DMS153 treated with DMSO at 0.1 percent for 48 hours (cell line): ENCODE results near the gene YJEFN3.

ENCODE experiments used
- DNase-seq: peaks from one replicate; lab custom pipeline; 2025; ENCODE audit not compliant: unreplicated experiment; lab: John Stamatoyannopoulos, UW

The YJEFN3 gene

DNA sequence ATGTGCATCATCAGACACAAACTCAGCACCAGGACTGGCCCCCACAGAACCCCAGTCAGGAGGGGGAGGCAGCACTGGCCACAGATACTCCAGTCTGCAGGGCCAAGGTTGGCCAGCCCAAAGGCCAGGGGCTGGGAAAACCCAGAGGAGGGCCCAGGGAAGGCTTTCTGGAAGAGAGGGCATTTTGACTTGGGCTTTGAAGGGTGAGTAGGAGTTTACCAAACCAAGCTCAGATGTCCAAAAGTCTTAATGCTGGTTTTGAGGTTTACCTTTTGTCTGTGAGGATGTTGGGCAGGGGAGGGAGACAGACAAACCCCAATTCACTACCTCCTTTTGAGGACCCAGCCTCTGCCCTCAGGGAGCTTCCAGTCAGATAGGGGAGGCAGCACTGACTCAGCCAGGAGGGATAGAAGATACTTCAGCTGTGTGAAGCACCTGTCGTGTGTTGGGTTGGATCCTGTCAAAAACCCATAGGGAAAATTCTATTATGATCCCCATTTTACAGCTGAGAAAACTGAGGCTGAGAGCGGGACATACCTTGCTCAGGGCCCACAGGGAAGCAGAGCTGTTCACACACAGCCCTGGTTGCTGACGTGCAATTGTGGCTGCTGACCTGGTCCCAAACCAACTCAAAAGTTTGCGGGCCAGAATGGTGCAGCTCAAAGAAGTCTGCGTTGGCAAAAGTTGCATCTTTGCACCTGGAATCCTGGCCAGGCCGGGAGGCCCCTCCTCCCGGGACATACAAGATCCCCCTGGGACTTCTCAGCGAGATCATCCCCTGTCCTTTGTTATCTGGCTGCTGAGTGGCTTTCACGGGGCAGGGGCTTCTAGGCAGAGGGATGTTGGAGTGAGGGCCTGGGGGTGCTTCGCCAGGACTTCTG is 22.5 kb downstream of the YJEFN3 start:
- no peak for DNase-seq

- DNase-seq, result no peak
These were observed 23.1 kb downstream of the YJEFN3 start for GRCh38 chr19:19551853-19552192.

GRCh38 chr19:19552798-19553197 is 24.1 kb downstream of the YJEFN3 start:
- DNase-seq, result no peak

- DNase-seq, result no peak
These were observed 25.0 kb downstream of the YJEFN3 start for GRCh38 chr19:19553670-19554069.

GRCh38 chr19:19554074-19555023 is 25.6 kb downstream of the YJEFN3 start:
- DNase-seq, result no peak

DNA sequence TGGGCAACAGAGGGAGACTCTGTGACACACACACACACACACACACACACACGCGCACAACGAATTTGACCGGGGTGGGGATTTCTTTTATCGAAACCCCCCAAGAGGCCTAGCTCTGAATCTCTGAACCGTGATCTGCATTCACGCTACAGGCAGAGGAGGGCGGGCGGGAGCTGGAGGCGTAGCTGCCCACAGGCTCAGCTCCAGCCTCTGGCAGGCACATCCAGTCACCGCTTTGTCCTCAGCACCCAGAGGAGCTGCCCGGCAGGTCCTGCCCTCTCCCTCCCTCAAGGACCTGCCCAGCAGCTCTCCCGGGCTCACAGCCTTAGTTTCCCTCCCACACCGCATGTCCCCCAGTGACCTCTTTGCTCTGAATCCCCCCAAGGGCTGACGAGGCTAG is 29.3 kb downstream of the YJEFN3 start:
- no peak for DNase-seq

GRCh38 chr19:19558636-19559035 is 29.9 kb downstream of the YJEFN3 start:
- DNase-seq, result no peak

DNA sequence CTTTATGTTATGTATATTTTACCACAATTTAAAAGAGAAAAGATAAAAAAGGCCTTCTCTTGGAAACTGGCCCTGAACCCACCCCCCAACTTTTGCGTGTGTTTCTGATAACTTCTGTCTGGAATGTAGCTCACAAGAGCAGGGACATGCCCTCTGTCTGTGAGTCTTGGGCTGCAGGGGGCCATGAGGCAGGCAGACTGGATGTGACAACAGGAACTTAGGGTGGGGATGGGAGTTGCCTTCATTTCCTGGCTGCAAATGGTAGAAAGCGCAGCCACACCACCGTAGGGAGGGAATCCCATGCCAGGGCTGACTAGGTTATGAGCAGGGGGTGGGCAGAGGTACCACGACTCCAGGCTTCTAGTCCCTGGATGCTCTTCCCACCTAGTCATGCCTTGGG is 31.2 kb downstream of the YJEFN3 start:
- DNase-seq, result no peak

- no peak for DNase-seq
These were observed 33.4 kb downstream of the YJEFN3 start for GRCh38 chr19:19561946-19562664.

- no peak for DNase-seq
These were observed 34.1 kb downstream of the YJEFN3 start for GRCh38 chr19:19562665-19563347.

DNA sequence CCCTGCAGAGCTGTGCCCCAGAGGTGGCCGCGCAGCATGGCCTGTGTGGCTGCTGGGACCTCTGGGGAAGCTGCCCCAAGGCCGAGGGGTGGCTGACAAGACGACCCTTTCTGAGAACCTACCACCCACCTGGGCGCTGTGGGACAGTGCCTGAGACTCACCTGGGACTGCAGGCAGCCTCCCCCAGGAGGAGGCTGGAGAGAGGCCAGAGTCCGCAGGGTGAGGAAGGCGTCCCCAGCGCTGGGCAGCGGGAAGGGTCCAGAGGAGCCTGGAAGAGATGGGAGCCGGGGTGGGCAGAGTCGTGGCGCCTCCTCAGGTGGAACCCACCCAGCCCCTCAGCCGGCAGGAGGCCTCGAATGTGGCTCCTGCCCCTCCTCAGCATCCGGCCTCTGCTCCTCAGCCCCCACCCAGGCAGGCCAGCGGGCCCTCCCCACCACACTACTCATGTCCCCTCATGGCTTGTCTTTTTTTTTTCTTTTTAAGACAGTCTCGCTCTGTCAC is 34.7 kb downstream of the YJEFN3 start:
- no peak for DNase-seq

DNA sequence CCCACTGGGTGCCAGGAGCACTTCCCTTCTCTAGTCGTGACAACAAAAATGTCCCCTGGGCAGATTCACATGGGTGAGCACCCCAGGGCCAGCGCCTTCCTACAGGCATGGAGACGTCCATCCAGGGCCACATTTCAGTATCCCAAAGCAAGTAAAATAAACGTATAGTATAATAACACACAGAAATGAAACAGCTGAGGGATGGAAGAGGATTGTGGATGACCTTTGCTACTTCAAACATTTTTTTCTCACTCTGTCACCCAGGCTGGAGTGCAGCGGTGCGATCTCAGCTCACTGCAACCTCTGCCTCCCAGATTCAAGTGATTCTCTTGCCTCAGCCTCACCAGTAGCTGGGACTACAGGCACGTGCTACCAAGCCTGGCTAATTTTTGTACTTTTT is 37.6 kb downstream of the YJEFN3 start:
- DNase-seq, result no peak

DNA sequence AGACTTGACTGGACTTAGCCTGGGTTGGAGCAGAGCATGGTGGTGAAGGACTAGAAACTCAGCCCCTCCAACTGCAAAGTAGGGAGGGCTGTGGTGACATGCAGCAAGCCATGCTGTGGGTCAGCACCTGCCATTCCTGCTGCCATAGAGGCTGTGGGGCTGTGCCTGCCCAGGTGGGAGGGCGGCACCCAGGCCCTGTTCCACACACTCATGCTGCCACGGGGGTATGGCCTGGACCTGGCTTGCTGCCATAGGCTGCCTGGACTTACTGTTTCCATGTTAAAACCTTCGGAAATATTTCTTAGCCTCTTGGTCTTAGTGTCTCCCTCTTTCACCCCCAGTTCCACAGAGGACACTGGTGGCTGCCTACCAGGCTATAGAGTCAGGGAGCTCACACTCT is 38.7 kb downstream of the YJEFN3 start:
- DNase-seq, result no peak

DNA sequence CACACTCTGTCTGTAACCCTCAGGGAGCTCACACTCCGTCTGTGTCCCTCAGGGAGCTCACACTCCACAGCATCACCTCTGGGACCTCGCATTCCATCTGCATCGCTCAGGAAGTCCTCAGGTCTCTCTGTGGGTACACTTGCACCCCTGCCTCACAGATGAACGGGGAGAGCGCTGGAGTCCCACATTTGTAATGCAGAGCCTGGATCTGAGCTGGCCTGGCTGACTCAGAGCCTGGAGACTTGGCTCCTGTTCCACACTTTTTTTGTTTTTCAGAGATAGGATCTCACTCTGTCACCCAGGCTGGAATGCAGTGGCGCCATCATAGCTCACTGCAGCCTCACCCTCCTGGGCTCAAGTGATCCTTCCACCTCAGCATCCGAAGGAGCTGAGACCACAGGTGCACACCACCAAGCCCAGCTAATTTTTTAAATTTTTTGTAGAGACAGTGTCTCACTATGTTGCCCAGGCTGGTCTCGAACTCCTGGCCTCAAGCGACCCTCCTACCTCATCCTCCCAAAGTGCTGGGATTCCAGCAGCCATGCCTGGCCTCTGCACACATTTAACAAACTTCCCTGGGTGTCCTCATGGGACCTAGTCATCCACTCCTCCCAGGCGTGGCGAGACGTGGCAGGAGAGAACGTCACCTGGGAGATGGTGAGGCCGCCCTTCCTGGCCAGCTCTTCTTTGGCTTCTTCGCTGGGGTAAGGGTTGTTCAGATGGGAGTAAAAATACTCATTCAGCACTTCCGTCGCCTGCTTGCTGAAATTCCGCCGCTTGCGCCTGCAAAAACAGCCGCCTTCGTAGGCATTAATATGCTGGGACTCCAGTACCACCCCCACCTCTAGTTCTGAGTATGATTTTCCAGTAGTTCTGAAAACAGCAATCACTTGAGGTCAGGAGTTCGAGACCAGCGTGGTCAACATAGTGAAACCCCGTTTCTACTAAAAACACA is 40.4 kb downstream of the YJEFN3 start:
- no peak for DNase-seq

DNA sequence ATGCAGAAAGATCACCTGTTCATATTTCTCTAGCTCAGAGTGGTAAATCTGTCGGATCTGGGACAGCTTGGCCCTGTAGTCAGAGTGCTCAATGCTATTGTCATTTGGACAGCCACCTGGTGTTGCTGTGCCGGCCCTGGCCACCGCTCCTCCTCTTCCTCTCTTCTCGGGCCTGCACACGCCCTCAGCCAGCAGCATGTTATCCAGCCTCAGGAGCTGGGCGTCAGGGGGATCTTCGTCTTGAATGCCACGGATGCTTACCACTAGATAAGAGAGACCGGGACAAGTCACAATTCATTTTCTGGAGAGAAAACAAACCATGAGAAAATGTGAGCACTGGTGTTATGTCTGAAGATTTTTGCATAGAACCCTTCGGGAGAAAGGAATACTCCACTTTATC is 41.9 kb downstream of the YJEFN3 start:
- DNase-seq, result no peak

DNA sequence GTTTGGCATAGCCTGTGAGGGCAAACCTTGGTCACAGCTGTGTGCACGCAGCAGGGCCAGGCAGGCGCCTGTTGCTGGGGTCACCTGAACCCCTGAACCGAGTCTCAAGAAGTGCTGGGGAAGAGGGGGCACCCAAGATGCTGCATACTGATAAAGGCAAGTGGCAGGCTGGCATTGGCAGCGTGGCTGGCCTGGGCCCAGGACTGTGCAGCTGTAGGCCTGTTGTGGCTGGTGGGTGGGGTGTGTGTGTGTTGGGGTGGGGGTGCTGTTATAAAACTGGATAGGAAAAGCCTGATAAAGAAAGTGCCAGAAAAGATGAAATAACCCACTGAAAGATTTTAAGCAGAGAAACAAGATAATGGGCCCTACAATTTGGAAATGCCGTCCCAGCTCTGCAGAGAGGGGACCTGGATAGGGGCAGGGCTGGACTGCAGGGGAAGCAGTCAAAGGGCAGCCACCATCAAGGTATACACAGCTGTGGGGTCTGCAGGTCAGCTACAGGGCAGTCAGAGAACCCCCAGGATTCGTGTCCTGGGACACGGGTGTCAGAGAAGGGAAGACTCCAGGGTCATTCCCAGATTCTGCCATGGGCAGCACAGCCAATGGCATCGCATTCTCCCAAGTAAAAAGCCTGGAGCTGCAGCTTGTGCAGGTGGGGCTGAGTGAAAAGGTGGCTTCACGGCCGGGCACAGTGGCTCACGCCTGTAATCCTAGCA is 42.5 kb downstream of the YJEFN3 start:
- no peak for DNase-seq

GRCh38 chr19:19575411-19575810 is 46.7 kb downstream of the YJEFN3 start:
- no peak for DNase-seq

DNA sequence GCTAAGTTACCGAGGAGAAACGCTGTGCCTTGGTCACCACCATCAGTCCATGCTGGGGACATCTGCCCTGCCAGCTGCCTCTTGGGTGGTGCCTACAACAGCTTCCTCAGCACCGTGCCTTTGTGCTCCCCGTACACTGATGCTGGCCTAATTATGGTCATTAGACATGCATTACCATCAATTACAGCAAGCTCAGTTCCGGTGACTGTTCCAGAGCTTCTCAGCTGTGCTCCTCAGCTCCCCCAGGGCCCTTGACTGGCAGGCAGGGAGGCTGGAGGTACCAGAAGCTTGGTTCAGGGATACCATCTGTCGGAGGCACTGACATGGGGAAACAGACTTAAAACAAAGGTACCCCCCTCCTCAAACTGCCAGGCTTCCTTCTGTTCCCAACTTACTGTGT is 49.5 kb downstream of the YJEFN3 start:
- no peak for DNase-seq
